Measurements from ENCODE around the gene AMOT. TPM values are rescaled to one million over a fixed set of nuclear protein-coding genes. Genes with fewer than 3 reads are reported as not detected.

Gene AMOT
- total RNA-seq, 1 experiment from 2014 or later = 1.7 TPM

DNA sequence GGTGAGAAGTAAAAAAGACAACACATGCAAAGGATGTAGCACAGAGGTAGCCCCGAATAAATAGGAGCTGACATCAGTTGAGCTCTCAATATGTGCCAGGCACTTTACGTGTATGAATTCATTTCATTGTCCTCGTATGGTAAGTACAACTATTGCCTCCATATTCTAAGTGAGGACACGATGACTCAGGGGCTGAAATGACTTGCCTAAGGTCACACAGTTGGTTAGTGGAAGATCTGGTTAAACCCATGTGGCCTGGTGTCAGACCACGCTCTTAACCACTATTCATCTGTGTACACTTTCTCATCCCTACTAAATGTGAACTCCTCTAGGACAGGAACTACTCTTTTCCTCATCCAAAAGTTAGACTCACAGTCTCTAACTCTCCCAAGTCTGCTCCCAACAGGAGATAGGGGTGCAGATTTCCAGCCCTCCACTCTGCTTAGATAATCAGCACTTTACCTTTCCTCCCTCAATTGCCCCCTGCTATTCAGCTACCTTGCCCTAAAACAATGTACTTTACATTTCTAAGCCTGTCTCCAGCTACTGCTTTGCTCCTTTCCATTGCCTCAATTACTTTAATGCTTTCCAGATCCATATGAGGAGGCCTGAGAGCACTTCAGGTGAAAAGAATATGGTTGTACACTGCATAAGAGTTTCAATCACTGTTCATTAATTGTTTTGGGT, 102.1 kb downstream of the AMOT start:
- no peak for DNase-seq (ENCODE audit: low spot score)

GRCh38 chrX:112736310-112736709, 104.3 kb downstream of the AMOT start:
- DNase-seq (ENCODE audit: low spot score) = no peak

DNA sequence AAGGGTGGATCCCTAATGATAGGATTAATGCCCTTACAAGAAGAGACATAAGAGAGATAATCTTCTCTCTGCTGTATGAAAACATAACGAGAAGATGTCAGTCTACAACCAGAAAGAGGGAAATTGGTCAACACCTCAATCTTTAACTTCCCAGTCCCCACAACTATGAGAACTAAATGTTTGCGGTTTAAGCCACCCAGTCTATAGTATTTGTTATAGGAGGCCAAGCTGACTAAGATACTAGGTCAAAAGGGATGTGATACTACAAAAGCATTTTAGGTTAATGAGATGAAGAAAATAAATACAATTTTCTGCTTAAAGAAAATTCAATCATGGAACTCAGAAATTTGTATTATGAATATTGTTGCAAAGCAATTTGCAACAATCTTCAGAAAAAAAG, 105.5 kb downstream of the AMOT start:
- DNase-seq (ENCODE audit: low spot score) = no peak

GRCh38 chrX:112734290-112734689, 106.3 kb downstream of the AMOT start:
- DNase-seq (ENCODE audit: low spot score) = no peak

- DNase-seq (ENCODE audit: low spot score) = no peak
Observed at GRCh38 chrX:112731793-112732192, 108.8 kb downstream of the AMOT start.

Other genes starting within 250 kb of the AMOT start
- not detected in 2 replicates for gene LHFPL1, start 160.9 kb downstream of the AMOT start, total RNA-seq (2014; rRNA removed; shearing (Covaris generic))